Esophagus muscularis mucosa (tissue), 4 donors: Measurements from ENCODE around the gene NAIF1.

Experiments used
- CTCF ChIP-seq, 3 experiments: fragments of 200-600 bp in 2 of 3; fragments of 450-650 bp in 1 of 3; sonication (generic) in 2 of 3; IDR thresholded peaks; one replicate each; pipeline ENCODE4 v1.5.1; 2017 to 2019; ENCODE audit warnings: antibody characterized with exemption in 3 of 3, mild to moderate bottlenecking in 2 of 3, moderate library complexity in 1 of 3
- EP300 ChIP-seq: sonication (generic); formaldehyde crosslinking; IDR thresholded peaks from one replicate; pipeline ENCODE4 v1.6.1; 2017; ENCODE audit warnings: antibody characterized with exemption
- POLR2A ChIP-seq: fragments of 450-650 bp; IDR thresholded peaks from one replicate; pipeline ENCODE4 v1.6.1; 2017; ENCODE audit warnings: antibody characterized with exemption, moderate library complexity, mild to moderate bottlenecking, low read depth

DNA sequence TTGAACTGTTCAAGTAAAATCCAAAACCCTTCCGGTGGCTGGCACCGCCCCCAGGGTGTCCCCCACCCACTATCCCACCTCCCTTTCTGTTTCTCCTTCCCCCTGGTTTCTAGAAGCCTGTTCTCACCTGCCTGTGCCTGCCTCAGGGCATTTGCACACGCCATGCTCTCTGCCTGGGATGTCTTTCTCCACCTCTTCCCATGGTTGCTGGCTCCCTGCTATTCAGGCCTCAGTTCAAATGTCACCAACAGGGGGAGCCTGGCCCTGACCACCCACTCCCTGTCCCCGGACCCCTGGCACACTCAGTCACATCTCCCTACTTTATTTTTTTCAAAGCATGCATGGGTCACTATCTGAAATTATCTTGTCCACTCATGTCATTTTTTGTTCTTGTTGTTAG, 46.4 kb downstream of the NAIF1 start:
- no peak for TF ChIP-seq CTCF (IDR thresholded peaks at IDR 0.05)
- TF ChIP-seq POLR2A, result no peak
- no peak for TF ChIP-seq EP300
